GM18873 (cell line): Measurements from ENCODE around the gene MGMT.

Source experiments
- ATAC-seq: cut with Tn5 transposase; IDR thresholded peaks from one replicate; pipeline ENCODE4 v1.9.1; 2021; ENCODE audit warnings: mild to moderate bottlenecking, moderate library complexity, moderate number of reproducible peaks; ENCODE audit not compliant: unreplicated experiment, low FRiP score

The MGMT gene

GRCh38 chr10:129491123-129491734 is 24.2 kb downstream of the MGMT start:
- ATAC-seq = no peak

- ATAC-seq = no peak
Measured at GRCh38 chr10:129494176-129494575, 27.1 kb downstream of the MGMT start.

- no peak for ATAC-seq
Measured at GRCh38 chr10:129494740-129495139, 27.7 kb downstream of the MGMT start.

DNA sequence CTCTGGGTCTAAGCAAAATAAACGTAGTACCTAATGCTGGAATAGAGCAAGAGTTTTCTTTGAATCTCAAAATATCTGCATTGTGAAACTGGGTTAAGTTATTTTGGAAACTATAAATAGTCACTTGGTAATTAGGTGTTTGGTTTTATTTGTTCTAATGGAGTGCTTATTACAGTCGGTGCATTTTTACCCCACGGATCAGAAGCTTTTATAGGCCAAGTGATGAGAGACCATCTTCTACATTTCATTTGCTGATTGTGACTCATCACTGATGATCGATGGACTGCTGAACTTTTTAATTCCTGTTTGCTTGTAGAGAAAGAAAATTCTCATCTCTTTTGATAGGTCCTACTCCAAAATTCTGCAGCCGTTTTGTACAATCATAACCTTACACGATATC is 28.2 kb downstream of the MGMT start:
- ATAC-seq = no peak

DNA sequence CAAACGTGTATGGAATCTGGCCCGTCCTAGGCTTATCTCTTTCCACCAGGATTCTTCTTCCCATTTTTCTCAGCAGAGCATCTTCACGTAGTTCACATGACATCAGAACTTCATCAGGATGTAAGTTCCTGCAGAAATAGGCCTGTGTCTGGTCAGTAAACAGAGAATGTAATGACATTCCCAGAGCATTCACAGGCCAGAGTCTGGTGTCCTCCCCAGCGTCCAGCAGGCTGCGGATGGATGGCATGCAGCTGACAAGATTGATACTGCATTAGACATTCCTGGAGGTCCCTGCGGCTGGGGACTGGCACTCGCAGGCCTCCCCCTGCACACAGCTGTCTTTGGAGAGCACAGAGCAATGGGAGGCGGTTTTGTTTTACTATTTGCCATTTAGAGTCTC is 28.7 kb downstream of the MGMT start:
- no peak for ATAC-seq

DNA sequence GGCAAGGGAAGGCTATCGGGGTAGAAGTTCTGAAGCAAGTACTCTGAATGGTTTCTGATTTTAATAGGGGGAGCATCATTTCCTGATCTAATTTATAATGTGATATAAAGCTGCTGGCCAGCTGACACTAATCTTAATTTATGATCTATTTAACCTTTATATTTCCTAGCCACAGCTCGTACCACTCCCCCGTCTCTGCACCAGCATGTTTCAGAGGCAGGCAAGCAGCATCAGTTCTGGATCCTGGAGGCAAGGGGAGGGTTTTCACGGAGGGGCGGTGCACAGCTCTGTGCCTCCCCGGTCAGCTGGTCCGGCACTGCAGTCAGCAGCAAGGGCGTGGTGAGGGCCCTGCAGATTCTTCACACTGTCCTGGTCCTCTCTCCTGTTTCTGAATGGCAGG is 30.0 kb downstream of the MGMT start:
- no peak for ATAC-seq

GRCh38 chr10:129498680-129499079 is 31.6 kb downstream of the MGMT start:
- ATAC-seq = no peak

GRCh38 chr10:129500617-129501339 is 33.7 kb downstream of the MGMT start:
- no peak for ATAC-seq

DNA sequence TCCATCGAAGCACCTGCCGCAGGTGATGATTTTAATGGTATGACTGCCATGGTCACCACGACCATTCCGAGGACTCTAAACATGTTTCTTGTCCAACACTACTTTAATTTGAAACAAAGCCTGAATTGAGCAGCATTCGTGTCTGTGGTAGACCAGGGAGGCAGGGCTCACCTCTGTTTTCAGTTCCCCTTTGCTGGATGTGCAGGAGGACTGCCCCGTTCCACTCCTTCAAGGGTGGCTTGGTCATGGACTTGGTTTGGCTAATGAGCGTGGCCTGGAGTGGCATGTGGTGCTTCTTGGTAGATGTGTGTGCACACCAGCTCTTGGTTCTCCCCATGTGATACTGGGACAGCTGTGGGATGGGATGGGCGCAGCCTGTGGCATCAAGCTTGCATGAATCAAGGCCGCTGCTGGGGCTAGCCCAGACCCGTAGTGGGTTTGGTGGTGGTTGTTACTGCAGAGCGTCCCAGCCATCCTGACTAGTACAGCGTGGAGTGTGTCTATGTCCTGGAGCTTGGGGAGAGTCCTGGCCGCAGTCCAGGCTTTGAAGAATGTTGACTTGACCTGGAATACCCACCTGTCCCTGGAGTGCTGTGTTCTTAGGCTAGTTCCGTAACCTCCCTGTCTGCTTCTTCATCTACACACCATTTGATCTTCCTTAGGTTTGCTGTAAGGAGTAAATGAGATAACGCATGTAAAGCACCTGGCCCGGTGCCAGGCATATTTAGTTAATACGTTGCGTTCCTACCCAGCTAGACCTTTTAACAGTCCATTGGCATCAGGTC is 34.8 kb downstream of the MGMT start:
- ATAC-seq = no peak

GRCh38 chr10:129502448-129502847 is 35.4 kb downstream of the MGMT start:
- ATAC-seq = no peak

DNA sequence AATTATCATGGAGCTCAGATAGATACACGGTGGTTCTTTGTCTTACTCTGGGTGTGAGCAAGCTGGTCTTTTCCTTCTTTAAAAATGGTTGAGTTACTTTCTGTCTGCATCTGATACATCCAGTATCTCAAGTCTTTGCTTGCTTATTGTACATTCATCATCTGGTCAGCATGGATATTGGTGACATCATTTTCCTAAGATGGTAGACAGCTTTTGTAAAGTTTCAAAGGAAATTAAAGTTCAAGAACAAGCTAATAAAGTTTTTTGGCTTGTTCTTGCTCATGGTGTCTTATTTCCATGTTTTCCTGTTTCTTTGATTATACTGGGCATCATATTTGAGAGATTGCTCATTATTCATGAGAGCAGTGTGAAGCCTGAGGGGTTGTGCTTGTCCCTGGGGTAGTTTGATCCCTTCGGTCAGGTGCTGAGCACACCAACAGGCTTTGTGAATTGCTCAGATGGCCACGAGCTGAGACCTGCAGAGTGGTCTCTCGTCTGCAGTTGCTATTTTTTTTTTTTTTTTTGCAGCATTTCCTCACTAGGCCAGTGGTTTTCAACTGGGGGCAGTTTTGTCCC is 38.5 kb downstream of the MGMT start:
- no peak for ATAC-seq

DNA sequence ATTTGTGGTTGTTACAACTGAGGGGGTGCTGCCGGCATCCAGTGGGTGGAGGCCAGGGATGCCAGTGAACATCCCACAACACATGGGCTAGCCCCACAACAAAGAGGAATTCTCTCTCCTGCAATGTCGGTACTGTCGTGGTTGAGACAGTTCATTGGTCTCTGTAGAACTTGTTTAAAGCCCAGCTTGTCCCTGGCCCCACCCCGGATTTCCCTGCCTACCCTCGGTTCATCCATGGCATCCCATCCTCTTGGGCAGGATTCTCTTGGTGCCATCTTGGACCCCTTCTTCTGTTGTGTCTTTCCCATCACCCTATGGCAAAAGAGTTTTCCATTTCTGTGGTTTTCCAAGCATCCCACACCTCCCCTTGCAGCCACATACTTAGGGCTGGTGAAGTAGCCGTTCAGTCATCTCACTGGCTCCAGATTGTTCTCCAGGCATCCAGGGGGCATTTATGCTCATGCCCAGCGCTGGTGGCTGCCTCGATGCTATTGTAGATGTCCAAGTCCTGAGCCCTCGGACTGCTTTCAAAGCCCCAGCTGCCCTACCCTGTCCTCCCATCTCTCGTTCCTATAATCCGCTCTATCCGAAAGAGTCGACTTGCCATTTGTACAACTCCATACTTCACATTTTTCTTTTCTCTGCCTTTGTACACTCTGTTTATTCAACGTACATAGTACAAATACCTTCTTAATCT is 39.2 kb downstream of the MGMT start:
- no peak for ATAC-seq

DNA sequence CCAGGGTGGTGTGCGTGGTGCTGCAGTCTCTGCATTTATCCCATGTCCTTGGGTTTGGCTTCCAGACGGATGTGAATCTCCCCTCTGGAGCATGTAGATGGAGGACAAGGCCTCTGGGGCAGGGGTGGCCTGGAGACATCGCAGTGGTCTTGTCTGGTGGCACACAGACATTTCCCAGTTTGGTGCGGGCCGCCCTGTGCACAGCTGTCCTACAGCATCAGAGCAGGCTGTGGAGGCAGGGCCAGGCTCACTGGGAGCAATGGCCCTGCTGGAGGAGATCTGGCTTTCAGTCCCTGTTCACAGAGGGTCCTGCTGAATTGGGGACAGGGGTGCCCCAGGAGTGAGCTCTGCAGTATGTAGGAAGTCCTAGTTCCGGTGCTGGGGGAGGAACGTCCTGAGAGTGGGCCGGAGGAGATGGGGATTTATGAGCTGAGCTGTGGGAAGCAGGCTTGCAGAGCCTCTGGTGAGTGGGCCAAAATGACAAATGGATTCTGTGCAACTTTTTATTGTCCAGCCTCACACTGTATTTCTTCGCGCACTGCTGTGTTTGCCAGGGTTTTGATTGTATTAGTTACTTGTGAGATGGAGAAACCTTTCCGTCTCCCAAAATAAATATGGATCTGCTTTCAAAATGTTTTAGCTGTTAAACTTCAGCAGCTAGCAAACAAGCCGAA is 40.3 kb downstream of the MGMT start:
- no peak for ATAC-seq

DNA sequence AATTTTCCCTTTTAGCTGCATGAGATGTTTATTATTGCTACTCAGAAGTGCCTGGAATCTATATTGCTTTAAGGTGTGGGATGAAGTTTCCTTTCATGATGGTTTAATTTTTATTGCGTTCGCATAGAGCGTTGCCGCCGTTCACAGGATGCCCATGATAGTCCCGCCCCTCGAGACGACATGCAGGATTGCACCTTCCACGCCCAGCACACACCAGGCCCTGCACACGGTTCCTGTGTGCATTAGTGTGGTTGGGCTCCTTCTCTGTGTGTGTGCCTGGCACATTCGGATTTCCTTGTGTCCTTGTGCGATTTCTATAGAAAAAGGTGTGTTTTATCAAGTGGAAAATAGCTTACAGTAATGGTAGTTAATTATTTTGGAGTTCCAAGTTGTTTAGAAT is 42.1 kb downstream of the MGMT start:
- no peak for ATAC-seq

GRCh38 chr10:129509835-129510234 is 42.8 kb downstream of the MGMT start:
- ATAC-seq = no peak

GRCh38 chr10:129511086-129511485 is 44.0 kb downstream of the MGMT start:
- ATAC-seq = no peak

DNA sequence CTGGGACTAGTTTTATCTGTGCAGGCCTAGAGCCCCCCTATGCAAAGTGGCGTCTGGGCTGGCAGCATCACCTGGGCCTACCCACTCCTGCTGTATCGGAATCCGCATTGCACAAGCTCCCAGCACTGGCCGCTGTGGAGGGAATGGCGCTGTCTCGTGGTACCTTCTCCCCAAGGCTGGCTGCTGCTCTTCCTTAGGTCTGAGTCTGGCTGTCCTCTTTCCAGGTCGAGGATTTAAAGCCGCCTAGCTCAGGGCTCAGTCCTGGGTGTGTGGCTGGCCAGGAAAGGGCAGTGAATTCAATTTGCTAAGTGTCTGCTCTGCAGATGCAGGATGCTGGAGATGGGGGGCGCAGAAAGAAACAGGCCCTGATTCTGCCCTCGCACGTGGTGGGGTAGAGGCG is 44.7 kb downstream of the MGMT start:
- no peak for ATAC-seq

GRCh38 chr10:129513312-129513711 is 46.3 kb downstream of the MGMT start:
- no peak for ATAC-seq

DNA sequence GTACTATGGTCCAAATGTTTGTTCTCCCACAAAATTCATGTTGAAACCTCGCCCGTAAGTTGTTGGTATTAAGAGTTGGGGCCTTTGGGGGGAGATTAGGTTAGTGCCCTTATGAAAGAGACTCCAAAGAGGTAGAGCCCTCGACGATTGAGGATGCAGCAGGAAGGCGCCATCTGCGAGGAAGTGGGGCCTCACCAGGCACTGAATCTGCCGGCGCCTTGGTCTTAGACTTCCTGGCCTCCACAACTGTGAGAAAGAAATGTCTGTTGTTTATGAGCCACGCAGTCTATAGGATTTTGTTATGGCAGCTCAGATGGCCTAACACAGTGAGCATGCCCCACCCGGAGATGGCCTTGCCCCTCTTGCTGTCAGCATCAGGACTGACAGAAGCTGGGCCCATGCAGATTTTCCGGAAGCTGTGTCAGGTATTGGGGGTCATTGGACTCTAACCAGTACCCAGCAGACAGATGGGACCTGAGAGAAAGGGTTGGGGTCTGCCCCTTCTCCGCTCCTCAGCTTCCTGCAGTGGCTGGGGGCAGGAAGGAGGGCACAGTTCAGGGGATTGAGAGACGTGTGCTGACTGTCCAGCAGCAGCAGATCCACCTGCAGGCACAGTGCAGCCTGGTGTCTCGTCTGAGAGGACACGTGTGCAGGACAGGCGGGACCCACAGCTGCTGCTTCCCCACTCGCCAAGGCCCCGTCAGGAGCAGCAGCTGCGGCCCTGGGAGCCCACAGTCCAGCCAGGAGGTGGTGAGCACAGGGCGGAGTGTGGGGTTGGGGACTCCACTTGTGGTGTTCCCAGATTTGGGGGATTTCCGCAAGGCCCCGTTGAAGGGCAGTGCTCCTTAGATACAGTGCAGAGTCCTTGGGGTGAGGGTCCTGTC is 47.8 kb downstream of the MGMT start:
- no peak for ATAC-seq
